ENCODE results near the gene TRPC4AP.

Gene TRPC4AP

GRCh38 chr20:35059110-35059509 lies 33.5 kb downstream of the TRPC4AP start:
- no peak for DNase-seq (ENCODE audit: low spot score)

DNA sequence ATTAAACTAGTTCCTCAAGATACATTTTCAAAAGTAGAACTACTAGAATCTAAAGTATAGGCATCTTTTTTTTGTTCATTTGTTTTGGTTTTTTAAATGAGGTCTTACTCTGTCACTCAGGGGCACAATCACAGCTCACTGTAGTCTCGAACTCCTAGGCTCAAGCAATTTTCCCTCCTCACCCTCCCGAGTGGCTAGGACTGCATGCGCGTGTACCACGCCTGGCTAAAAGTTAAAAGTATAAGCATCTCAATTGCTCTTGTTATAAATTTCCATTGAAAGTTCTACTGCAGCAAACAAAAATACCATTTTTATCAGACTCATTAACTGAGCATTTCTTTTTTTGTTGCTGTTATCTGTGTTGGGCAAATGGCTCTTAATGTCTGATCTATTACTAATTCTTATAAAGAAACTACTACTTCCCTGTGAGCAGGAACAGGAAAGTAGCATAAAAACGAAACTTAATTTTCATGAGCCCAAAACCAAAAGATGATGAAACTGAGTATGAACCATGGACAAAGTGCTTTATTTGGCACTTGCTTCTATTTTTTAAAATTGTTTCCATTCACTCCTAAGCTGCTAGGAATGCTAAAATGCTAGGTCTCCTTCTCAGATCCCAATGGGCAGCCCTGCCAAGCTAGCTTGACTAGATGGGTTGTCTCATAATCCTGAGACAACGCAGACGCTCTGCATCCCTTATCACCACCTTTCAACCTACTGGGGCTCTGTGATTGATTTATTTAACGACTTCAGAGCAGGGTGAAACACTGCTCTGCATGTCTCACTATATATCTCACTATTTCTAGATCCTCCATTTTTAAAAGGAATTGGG lies 36.9 kb downstream of the TRPC4AP start:
- DNase-seq (ENCODE audit: low spot score) = peak; percentile 25

GRCh38 chr20:35054814-35055213 lies 37.8 kb downstream of the TRPC4AP start:
- DNase-seq (ENCODE audit: low spot score) = no peak

- DNase-seq (ENCODE audit: low spot score) = peak; percentile 8
Observed at GRCh38 chr20:35052616-35053015, 40.0 kb downstream of the TRPC4AP start.

GRCh38 chr20:35049776-35050352 lies 42.7 kb downstream of the TRPC4AP start:
- DNase-seq (ENCODE audit: low spot score) = no peak

- no peak for DNase-seq (ENCODE audit: low spot score)
Observed at GRCh38 chr20:35048739-35049138, 43.9 kb downstream of the TRPC4AP start.

GRCh38 chr20:35042268-35042667 lies 50.3 kb downstream of the TRPC4AP start:
- no peak for DNase-seq (ENCODE audit: low spot score)

GRCh38 chr20:35040646-35041045 lies 52.0 kb downstream of the TRPC4AP start:
- no peak for DNase-seq (ENCODE audit: low spot score)

DNA sequence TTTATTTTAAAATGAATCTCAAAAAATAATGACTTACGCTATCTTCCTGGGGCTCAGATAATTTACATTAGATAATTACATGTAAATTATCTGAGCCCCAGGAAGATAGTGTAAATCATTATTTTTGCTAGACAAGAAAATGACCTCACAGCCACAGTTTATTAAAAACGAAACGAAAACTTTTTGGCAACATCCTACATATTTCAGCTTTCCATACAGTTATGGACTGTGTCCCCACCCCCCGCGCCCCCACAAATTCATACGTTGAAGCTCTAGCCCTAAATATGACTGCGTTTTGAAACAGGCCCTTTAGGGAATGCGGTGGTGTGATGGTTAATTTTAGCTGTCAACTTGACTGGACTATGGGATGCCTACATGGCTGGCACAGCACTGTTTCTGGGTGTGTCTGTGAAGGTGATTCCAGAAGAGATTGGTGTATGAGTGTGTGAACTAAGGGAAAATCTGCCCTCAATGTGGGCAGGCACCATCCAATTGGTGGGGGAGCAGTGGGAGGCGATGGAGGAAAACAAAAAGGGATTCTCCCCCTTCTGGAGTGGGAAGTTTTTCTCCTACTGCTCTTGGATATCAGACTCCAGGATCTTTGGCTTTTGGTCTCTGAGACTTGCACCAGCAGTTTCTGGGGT lies 52.6 kb downstream of the TRPC4AP start:
- DNase-seq (ENCODE audit: low spot score) = no peak

DNA sequence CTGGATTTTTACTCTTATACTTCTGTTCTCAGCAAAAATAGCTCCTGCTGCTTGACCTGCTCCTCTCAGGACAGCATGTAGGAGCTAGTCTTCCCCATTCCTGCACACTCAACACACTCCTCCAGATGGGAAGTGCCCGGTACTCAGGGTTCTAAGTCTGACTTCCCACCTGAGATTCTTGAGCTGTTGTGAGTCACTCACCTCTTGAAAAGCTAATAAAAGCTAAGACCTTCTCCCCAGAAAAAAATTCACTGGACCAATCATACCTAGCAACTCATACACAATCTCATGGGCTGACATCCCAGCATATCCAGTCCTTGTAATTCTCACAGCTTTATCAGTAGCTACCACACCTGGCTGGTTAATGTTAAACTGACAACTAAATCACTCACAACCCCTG lies 53.5 kb downstream of the TRPC4AP start:
- no peak for DNase-seq (ENCODE audit: low spot score)

DNA sequence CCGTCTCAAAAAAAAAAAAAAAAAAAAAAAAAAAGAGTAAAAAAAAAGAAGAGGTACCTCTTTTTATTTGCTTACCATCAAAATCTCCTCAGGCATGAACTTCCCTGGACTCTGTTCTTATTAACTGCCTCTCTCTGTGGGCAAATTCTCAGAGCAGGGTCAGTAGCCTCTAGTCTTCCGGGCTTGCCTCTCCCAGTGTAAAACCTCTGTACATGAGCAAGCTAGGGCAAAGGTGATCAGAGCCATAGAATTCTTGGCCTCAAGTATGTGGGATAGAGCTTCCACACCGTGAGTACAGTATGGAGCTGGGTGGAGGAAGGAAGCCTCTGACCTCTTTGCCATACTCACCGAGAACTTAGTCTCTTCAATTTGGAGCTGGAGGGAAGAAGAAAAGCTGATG lies 58.5 kb downstream of the TRPC4AP start:
- DNase-seq (ENCODE audit: low spot score) = no peak

GRCh38 chr20:35030136-35030535 lies 62.5 kb downstream of the TRPC4AP start:
- no peak for DNase-seq (ENCODE audit: low spot score)

DNA sequence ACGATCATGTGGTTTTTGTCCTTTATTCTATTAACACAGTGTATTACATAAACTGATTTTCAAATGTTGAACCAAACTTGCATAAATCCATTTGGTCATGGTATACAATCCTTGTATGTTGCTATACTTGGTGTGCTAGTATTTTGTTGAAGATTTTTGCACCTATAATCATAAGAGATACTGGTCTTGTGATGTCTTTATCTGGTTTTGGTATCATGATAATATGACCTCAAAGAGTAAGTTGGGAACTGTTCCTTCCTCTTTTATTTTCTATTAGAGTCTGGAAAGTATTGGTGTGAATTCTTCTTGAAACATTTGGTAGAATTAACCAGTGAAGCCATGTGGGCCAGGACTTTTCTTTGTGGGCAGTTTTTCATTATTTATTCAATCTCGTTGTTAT lies 65.3 kb downstream of the TRPC4AP start:
- no peak for DNase-seq (ENCODE audit: low spot score)

- no peak for DNase-seq (ENCODE audit: low spot score)
Observed at GRCh38 chr20:35025116-35025515, 67.5 kb downstream of the TRPC4AP start.

GRCh38 chr20:35023624-35024023 lies 69.0 kb downstream of the TRPC4AP start:
- no peak for DNase-seq (ENCODE audit: low spot score)

DNA sequence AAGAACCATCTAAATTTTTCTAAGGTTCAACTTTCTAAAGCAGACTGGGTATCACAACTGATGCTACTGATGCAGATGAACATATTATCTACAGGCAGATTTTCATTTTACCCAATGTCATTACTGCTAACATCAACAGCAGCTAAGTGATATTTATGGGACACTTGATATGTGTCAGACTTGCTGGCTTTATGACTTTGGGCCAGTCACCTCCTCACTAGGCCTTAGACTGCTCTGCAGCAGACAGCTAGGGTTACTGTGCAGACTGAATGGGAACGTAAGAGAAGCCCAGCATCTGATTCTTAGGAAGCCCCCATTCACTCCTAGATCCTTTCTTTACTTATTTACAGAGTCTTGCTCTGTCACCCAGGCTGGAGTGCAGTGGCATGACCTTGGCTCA lies 70.8 kb downstream of the TRPC4AP start:
- DNase-seq (ENCODE audit: low spot score) = no peak

GRCh38 chr20:35021063-35021462 lies 71.5 kb downstream of the TRPC4AP start:
- DNase-seq (ENCODE audit: low spot score) = no peak

DNA sequence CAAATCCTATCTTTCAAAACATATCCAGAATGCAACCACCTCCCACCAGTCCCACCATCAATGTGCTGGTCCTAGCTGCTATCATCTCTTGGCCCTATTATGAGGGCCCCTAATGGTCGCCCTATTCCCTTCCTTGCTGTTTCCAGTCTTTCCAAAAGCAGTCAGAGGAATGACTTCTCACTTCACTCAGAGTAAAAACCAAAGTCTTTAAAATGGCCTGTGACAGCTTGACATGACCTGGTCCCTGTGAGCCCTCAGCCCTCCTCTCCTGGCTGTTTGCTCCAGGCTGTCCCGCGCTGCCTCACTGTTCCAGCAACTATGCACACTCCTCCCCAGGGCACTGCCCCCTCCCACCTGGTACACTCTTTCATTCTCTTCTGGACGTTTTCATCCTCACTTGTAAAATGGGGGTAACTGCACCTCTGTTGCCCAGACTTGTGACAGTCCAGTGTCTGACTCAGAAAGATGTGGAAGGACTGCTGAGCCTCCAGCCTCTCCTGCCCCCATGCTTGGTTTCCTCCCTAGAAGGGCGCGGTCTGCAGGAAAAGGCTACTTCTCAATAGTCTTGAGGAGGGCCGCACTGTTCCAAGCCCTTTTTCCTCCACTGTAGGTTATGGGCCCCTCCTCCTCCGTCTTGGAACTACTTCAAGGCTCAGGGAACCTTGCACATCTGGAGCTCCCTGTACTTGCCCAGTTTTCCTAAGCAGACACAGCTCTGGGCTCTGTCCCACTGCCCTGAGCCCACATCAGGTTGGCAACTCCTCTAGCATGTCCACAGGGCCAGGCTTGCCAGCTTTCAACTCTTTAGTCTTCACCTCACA lies 72.3 kb downstream of the TRPC4AP start:
- no peak for DNase-seq (ENCODE audit: low spot score)

GRCh38 chr20:35018590-35019371 lies 73.8 kb downstream of the TRPC4AP start:
- peak; percentile 10 for DNase-seq (ENCODE audit: low spot score)

DNA sequence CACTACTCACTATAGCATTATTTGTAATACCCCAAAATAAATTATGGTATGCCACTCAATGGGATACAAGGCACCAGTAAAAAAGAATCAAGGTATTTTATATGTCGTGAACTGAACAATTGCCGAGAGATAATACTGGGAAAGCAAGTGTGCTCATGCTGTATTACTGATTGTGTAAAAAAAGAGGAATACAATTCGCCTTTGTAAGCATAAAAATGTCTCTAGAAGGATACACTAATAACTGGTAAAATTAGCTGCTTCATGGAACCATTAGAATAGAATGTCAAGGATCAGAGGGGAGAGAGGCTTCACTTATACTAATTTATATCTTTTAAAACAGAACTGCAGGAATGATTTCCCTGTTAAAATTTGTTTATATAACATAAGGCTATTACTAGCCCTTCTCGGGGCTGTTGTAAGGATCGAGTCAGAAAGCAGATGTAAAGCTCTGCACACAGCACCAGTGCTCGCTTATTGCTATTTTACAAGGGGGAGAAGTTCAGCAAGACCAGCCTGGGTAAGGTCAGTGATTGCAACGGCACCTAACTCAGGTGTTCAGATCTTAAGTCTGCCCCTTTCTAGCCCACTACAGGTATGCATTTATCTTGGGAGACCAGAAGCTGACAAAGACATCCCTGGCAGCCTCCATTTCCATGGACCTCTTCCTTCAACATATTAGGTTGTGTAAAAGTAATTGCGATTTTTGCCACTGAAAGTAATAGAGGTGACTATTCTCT lies 75.3 kb downstream of the TRPC4AP start:
- no peak for DNase-seq (ENCODE audit: low spot score)

GRCh38 chr20:35015863-35016193 lies 76.8 kb downstream of the TRPC4AP start:
- DNase-seq (ENCODE audit: low spot score) = no peak

All from GM03348 (cell line).